Fibroblast of the aortic adventitia (primary cell): ENCODE results near the gene PIP4P1. TPM values are rescaled to one million over a fixed set of nuclear protein-coding genes. Genes with fewer than 3 reads are reported as not detected.
"Not testable (repeated sequence)": the region's sequence is repeated elsewhere in the genome, so short reads cannot be mapped to it uniquely, and the experiment has no call there.

Experiments
- DNase-seq: peaks from one replicate; pipeline ENCODE4 v3.0.0-alpha.2; 2010; ENCODE audit warnings: low read depth
- H3K4me3 ChIP-seq: 2 replicates; pipeline ENCODE4 v1.5.1; 2011; ENCODE audit warnings: low read depth, mild to moderate bottlenecking, control low read depth, low read length, moderate library complexity
- CTCF ChIP-seq: IDR thresholded peaks from 2 replicates; pipeline ENCODE4 v1.5.1; 2011; ENCODE audit warnings: mild to moderate bottlenecking, low read length, control low read depth, inconsistent platforms; ENCODE audit not compliant: insufficient read depth
- total RNA-seq: library from RNA; depleted of rRNA; stranded (reverse); fragments of >200 nt; gene quantifications from 2 replicates; pipeline ENCODE4 v1.2.3, GENCODE V29; 2012; ENCODE audit warnings: low replicate concordance

PIP4P1 gene
- total RNA-seq, 1 donor: 25.3 TPM

- no peak for TF ChIP-seq CTCF
- no peak for DNase-seq
- H3K4me3 ChIP-seq: no peak overlapping the region
These were observed 14.3 kb downstream of the PIP4P1 start for GRCh38 chr14:20446889-20447288.

- not testable (repeated sequence) for DNase-seq, H3K4me3 ChIP-seq
These were observed 17.6 kb downstream of the PIP4P1 start for GRCh38 chr14:20443650-20444049.

DNA sequence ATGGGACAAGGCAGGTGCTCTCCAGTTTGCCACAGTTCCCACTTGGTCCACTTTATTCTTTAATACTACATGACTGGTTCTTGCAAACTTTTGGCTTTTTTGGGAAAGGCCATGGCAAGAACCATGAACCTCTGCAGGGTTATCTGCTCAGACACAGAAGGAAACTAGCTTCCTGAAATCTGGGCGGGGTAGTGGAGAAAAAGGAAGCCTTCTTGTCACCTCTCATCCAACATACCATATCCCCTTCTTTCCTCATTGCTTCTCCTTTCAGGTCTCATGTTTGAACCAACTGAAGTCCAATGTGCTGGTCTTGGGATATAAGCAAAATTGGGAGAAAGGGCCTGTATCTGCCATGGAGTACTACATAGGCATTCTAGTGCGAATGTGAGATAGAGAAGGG lies 19.8 kb downstream of the PIP4P1 start:
- no peak for DNase-seq
- TF ChIP-seq CTCF: no peak
- no peak overlapping the region for H3K4me3 ChIP-seq

DNA sequence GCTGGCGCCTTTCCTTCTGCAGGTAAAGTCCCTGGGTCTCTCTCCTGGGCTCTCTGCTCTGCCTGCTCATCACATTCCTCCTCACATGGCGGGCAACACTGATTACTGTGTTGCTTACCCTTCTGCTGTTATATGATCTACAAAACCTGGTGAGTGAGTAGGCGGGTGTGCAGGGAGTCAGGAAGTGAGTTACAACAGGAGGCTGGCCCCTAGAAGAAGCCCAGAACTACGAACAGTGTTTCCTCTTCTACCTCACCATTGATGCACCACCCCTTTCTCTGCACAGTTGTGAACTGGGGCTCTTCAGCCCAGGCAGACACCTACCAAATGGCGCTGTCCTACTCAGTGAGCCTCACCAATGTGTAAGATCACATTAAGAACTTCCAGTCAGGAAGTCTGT lies 20.4 kb downstream of the PIP4P1 start:
- no peak for DNase-seq
- no peak overlapping the region for H3K4me3 ChIP-seq
- no peak for TF ChIP-seq CTCF

DNA sequence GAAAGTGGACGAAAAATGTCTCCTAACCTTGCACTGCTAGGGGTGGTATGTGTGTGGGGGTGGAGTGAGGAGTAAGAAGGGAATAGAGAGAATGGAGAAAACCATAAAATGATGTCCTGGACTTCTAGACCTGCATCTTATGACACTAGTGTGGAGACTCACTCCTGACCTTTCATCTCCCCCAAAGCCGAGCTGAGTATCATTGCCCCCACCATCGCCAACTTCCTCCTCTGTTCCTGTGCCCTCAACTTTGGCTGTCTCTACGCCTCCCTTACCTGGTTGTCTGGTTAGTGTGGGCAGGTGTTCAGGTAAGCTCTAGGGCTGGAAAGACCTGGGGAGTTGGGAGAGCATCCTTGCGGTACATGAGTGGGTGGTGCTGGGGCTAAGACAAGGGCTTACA lies 20.8 kb downstream of the PIP4P1 start:
- DNase-seq: no peak
- H3K4me3 ChIP-seq: no peak overlapping the region
- no peak for TF ChIP-seq CTCF

GRCh38 chr14:20438664-20439063 lies 22.6 kb downstream of the PIP4P1 start:
- TF ChIP-seq CTCF: no peak
- no peak for DNase-seq
- no peak overlapping the region for H3K4me3 ChIP-seq

GRCh38 chr14:20436363-20436755 lies 24.9 kb downstream of the PIP4P1 start:
- no peak for TF ChIP-seq CTCF
- no peak overlapping the region for H3K4me3 ChIP-seq
- peak; percentile 76 for DNase-seq
